Vagina (tissue), 2 donors: Measurements from ENCODE around the gene WNT5B.
"Not testable (repeated sequence)": the region's sequence is repeated elsewhere in the genome, so short reads cannot be mapped to it uniquely, and the experiment has no call there.

Experiments used
- POLR2A ChIP-seq, 2 donors: fragments of 450-650 bp; IDR thresholded peaks; one replicate each; pipeline ENCODE4 v1.6.1; 2017; ENCODE audit warnings: antibody characterized with exemption in 2 of 2, mild to moderate bottlenecking in 2 of 2, moderate library complexity in 2 of 2
- TF ChIP-seq, protein P1 (sequence below), 3 experiments: fragments of 450-650 bp in 2 of 3; fragments of 200-600 bp in 1 of 3; sonication (generic) in 1 of 3; IDR thresholded peaks; one replicate each; pipeline ENCODE4 v1.5.1; 2017 to 2019; ENCODE audit warnings: antibody characterized with exemption in 3 of 3, mild to moderate bottlenecking in 2 of 3, moderate library complexity in 2 of 3

DNA sequence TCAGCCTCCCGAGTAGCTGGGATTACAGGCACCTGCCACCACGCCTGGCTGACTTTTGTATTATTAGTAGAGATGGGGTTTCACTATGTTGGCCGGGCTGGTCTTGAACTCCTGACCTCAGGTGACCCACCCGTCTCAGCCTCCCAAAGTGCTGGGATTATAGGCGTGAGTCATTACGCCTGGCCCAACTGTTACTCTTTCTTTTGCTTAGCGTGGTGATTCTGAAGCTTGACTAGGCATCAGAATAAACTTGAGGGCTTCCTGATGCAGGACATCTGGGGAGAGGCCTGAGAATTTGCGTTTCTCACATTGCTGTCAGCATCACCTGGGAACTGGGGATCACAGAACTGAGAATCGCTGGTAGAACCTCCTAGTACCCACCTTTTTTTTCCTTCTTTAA, 26.3 kb upstream of the WNT5B start:
- TF ChIP-seq, protein P1, sequence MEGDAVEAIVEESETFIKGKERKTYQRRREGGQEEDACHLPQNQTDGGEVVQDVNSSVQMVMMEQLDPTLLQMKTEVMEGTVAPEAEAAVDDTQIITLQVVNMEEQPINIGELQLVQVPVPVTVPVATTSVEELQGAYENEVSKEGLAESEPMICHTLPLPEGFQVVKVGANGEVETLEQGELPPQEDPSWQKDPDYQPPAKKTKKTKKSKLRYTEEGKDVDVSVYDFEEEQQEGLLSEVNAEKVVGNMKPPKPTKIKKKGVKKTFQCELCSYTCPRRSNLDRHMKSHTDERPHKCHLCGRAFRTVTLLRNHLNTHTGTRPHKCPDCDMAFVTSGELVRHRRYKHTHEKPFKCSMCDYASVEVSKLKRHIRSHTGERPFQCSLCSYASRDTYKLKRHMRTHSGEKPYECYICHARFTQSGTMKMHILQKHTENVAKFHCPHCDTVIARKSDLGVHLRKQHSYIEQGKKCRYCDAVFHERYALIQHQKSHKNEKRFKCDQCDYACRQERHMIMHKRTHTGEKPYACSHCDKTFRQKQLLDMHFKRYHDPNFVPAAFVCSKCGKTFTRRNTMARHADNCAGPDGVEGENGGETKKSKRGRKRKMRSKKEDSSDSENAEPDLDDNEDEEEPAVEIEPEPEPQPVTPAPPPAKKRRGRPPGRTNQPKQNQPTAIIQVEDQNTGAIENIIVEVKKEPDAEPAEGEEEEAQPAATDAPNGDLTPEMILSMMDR (IDR thresholded peaks at IDR 0.05), result not testable (repeated sequence)
- TF ChIP-seq POLR2A (IDR thresholded peaks at IDR 0.05), result not testable (repeated sequence)
